Measurements from ENCODE around the gene RAB14.
A peak's percentile ranks its signal among the peaks of the same experiment; 100 is the strongest.
"Not testable (repeated sequence)": the region's sequence is repeated elsewhere in the genome, so short reads cannot be mapped to it uniquely, and the experiment has no call there.

RAB14 gene

DNA sequence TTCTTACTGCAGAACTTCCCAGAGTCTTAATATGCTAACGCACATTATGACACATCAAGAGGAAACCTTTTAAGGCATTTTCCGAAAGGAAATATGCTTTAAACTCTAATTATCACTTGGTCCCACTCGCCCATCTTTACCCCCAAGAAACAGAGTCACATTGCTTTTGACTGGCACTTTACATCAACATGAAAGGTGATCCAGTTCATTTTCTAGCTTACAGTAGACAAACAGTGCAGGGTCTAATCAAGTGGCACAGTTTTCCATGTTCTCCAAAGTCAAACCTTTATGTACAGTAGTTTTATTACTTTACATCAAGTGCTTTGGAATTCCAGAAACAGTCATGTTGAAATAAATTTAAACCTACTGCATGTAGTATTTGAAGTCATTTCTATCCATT is 12.0 kb downstream of the RAB14 start:
- ATAC-seq (no peak), DNase-seq (no peak)

DNA sequence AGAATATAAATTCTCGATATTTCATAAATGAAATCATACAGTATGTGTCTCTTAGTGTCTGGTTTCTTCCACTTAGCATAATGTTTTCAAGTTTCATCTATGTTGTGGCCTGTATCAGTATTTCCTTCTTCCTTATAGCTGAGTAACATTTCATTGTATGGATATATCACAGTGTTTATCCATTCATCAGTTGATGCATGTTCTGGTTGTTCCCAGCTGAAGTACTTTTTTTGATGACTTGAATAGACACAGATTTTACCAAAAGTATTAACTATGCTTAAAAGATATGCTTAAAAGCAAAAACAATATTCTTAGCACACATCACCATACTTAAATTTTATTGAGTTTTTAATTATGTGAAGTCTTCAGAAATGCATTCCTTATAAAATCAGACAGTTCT is 12.7 kb downstream of the RAB14 start:
- DNase-seq (no peak), ATAC-seq (no peak)

DNA sequence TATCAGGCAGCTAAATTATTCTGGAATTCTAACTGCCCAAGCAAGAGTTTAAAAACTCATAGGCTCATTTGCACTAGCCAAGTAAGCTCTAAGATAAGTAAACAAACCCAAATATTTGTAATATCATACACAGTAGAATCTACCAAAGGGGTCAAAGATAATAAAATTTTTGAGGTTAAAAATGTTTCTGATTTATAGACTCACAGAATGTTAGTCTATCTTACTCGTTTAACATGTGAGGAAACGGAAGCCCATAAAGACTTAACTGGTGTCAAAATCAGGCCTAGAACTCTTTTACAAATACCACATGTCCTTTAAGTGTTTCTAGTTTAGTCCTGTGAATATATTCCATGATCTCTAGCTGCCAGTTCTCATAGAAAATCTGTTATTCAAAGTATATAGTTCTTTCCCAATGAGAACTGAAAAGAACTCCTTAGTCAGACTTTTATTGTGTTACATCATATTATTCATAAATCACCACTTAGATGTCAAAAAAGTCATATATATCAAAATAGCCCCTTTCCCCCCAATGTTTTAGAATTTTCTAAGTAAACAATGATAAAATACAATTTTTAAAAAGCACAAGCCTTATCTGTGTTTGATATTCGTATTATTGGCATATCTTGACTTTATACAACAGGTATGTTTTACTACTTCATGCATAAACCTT is 13.9 kb downstream of the RAB14 start:
- no peak for ATAC-seq

DNA sequence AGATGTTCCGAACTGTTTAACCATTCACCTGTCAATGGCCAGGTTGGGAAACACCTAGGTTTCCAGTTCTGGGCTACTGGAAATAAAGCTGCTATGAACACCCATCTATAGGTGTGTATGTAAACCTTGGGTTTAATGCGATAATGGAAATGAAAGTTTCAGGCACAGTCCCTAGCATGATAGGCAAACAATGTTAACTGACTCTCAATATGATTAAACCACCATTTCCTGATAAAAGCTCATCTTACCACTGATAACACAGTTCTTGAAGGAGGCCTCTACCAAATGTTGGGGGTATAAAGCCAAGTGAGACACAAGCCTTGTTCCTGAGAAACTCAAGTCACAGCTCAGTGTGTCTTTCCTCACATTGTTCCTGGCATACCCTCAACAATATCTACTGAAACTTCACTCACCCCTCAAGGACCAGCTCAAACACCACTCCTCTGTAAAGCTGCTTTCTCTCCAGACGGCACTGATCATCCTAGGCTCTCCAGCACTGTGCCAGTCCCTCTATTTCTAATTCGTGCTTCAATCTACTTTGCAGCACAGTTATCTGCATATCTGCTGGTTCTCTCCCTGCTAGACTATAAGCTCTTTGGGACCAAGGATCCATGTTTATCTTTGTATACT is 15.8 kb downstream of the RAB14 start:
- ATAC-seq (peak; percentile 55), DNase-seq (no peak)

More for the DNA sequence above, 13.9 kb downstream of the RAB14 start:
- no peak for DNase-seq

DNA sequence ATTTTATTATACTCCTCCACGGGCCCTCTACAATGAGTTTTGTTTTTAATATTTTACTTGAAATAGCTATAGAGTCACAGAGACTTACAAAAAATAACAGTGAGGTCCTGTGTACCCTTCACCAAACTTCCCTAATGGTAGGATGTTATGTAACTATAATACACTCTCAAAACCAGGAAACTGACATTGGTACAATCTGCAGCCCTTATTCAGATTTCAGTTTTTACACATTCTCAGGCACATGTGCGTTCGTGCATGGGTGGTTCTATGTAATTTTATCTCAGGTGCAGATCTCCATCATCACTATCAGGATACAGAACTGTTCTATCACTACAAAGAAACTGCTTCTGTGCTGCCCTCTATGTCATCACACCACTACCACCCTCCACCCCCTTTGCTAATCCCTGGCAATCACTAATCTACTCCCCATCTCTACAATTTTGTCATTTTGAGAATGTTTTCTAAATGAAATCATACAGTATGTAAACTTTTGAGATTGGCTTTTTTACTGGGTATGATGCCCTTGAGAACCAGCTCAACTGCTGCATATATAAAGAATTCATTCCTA is 16.4 kb downstream of the RAB14 start:
- peak; percentile 34 for ATAC-seq
- DNase-seq, result no peak

DNA sequence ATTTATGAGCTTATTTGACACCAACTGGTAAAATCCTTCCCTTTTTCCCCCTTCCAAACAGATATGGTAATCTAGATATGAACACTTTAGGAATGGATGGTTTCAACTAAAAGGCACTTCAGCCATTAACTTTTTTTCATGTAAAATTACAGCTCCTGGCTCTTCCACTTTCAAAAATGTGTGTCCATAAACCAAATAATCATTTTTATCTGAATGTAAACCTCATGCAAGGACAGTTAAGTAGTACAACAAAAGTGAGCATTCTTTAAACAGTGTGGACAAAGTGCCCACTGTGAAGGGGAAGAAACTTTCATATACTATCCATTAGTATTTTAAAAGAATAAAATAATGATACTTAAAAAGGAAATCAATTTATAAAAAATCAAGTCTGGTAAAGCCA is 17.2 kb downstream of the RAB14 start:
- no peak for ATAC-seq

DNA sequence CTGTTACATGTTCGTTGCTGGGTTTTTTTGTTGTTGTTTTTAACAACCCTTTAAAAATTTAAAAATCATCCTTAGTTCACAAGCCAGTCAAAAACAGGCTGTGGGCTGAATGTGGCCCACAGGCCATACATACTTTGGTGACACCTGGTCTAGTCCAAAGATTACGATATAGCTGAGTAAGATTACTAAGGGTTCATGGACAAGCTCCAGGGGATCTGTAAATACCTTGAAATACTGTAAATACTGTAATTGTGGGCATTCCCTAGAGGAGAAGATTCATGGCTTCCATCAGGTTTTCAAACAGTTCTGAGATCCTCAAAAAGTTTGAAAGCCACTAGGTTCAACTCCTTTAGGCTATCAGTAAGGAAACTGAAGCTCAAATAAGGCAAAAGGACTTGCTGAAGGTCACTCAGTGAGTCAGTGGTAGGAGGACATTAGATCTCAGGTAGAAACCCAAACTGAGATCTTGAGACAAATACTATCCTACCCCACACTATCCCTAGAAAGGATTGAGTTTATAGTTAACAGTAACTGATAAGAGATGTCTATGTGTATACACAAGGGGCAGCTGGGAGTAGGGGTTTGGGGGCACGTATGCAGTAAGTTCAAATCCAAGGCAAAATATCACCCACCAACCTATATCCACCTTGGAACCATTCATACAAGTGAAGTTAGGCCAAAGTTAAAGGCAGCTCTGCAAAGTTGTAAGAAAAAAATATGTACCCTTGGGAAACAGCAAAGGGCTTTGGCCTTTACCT is 17.8 kb downstream of the RAB14 start:
- no peak for ATAC-seq
- no peak for DNase-seq

More for the DNA sequence above, 17.2 kb downstream of the RAB14 start:
- no peak for DNase-seq

DNA sequence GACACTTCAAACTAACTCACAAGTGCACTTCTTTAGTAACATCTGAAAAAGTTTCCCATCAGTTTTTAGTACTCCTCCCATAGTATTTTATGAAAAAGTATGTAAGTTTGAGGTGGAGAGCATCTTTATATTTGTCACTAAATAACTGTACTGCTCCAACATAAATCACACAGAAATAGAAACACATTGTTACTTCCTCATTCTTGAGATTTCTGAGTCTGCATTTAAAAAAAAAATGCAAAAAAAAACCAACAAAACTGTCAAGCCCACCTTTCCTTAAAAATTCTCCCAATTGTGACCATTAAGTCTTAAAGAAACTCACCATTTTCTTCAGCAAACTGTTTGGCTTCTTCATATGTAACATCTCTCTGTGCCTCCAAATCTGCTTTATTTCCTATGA is 18.7 kb downstream of the RAB14 start:
- ATAC-seq, result no peak
- DNase-seq, result no peak

DNA sequence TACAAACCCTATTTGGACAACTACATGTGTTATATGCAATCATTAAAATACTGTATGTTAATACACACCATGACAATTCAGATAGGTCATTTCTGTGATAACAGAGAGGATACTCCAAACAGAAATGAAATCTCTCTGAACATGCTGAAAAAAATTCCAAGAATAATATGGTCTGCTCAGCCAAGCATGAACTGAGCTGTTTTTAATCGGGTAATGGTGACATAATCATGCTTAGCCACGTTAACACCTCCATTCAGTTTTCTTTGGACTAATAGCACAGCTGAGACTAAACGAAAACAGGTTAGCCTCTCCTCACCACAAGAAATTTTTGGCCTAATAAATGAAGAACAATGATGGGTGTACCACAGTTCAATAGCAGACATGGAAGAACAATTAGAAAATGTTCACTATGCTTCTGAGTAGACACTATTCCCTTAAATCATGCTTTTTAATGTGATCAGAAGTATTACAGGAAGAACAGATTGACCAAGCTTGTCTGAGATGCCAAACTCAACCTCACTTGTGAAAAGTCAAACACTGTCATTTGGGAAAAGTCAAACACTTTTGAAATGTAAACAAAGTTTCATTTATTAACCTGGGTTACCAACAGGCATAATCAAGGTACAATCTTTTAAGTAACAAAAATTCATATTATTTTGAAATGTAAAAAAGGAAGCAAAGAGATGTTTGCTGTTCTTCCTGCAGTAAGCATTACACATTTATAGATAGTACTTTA is 19.4 kb downstream of the RAB14 start:
- ATAC-seq, result no peak
- no peak for DNase-seq

DNA sequence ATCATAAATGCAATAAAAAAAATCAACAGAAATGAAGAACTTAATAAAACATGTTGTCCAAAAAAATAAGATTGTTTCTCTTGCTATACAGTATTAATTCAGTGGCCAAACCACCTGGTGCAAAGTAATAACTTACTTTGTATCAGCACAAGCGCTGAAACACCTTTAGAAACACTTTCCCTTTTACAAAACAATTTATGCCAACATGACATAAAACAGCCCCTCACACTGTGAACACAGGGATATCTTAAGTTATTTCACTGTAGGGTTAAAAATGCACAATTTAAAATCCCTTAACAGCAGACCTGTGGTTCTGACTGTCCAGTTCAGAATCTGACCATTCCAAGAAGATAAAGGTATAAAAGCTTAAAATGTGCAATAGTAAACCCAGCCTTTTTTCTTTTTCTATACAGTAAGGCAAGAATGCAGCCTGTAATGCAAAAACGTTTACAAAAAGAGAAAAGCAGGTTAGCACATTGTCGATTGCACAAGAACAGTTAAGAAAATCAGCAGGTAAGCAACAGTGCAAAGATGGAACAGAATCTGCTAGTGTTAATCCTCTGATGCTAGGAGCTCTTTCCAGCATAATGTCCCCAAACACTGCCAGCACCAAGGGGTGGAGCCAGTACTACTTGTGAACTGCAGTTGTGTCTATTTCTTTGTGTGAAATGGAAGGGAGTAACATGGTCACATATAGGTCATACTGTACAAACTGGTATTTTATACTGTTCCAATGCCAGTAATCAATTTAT is 21.6 kb downstream of the RAB14 start:
- DNase-seq (no peak), ATAC-seq (no peak)

DNA sequence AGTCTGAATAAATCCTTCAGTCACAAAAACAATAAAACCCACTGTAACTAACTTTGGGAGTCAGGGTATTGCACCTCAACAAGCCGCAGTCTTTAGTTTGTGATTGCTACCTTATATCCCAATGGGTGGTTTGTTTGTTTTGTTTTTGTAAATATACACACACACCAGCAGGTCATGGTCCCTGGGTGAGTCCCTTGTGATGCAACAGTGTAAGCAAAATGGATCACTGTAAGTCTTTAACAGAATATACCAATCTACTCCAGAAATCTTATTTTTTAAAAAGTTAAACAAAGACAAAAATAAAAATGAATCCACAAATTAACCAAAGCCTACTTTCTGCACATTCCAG is 22.3 kb downstream of the RAB14 start:
- not testable (repeated sequence) for DNase-seq, ATAC-seq

DNA sequence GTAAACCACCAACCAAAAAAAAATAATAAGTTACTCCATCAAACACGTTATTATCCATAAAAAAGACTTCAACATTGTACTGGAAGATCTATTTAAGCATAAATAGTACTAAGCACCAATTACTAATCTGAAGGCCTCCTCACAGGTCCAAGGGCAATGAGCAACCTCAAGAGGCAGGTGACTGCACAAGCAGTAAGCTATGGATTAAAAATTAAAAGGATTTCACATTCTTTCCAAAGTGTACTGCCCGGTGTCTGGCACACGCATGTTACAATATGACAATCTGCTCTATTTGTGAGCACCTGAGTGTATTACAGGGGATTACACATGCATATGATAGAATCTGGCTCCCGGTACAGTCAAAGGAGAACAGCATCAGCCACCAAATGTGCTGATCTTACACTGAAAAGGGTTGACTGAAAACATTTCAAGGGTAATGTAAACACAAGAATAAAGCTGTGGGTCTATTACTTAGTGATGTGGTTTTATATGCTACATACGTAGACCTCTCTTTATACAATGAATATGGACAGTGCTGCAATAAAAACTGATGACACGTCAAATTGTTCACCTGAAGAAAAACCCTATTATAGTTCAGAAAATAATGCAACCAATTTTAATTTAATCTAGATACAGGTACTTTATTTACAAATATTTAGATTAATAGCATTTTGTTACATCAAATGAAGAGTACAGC is 22.8 kb downstream of the RAB14 start:
- ATAC-seq (no peak), DNase-seq (no peak)

DNA sequence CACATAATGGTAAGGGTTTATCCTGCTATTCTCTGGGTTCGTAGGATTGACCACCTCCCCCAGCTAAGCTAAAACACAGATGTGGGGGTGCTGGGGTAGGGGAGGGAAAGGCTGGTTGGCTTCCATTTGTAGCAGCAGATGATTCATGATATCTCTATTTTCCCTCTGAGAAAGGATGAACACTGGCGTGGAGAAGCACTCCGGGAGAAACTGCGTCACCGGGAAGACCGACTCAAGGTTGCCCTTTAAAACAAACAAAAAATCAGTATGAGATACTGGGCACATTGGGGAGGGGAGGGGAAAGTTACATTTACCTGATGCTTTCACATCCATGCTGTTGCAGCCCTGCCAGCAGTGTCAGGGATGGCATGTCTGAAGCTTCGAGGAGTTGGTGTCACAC is 28.2 kb downstream of the RAB14 start:
- ATAC-seq (no peak), DNase-seq (no peak)

DNA sequence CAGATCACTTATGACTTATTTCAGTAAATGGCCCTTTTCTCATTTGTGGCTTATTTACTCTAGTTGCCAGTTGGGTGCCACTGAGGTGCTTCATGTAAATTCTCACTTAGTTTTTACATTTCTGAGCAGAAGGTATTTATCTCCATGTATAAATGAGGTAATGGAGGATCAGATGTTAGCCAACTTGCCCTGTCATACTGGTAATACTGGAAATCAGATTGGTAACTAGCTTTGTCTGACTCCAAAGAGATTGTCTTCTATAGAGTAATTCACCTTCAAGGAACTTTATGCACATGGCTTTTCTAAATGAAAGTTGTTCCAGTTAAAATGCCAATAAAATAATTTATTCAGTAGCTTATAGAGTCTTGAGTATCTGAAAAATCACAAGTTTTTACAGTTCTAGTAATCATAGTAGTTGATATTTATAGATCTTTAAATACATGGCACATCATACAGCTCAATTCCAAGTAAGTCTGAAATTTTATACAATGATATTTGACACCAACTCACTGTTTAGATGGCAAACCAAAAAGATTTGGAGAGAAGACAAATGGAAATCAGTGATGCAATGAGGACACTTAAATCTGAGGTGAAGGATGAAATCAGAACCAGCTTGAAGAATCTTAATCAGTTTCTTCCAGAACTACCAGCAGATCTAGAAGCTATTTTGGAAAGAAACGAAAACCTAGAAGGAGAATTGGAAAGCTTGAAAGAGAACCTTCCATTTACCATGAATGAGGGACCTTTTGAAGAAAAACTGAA is 28.8 kb downstream of the RAB14 start:
- no peak for ATAC-seq

DNA sequence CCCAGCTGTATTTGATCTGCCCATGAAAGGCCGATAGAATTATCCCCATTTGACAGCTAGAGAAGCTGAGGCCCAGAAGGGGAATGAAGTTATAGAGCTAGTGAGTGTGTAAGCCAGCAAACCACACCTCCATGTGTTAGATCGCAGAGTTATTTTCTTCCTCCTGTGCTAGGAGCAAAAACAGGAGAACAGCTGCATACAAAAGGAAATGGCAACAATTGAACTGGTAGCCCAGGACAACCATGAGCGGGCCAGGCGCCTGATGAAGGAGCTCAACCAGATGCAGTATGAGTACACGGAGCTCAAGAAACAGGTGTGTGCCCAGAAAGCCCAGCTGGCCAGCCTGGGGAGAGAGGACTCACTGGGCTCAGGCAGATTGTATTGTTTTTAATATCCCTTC is 30.4 kb downstream of the RAB14 start:
- DNase-seq, result no peak

More for the DNA sequence above, 28.8 kb downstream of the RAB14 start:
- DNase-seq, result no peak

DNA sequence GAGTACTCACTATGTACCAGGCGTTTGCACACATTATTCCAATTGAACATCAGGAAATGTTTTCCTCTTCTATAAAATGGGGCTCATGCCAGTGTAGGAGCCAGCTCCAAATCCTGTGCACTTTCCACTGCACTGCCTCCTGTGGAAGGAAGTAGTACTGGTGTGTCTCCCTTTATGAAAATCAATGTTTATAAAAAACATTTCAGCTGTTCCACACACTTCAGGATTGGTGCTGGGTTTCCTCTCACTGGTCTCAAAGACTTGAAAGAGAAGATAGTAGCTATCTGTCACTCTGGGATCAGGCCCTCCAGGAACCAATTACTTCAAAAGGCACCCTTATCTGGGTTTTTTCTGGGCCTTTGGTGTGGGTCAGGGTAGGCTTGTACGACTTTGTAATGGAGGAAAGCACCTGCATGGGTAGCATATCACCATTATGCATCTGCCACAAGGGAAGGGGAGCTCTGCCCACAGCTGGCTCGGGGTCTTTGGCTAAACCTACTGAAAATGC is 32.5 kb downstream of the RAB14 start:
- ATAC-seq, result no peak
- no peak for DNase-seq

More for the DNA sequence above, 30.4 kb downstream of the RAB14 start:
- ATAC-seq, result no peak

DNA sequence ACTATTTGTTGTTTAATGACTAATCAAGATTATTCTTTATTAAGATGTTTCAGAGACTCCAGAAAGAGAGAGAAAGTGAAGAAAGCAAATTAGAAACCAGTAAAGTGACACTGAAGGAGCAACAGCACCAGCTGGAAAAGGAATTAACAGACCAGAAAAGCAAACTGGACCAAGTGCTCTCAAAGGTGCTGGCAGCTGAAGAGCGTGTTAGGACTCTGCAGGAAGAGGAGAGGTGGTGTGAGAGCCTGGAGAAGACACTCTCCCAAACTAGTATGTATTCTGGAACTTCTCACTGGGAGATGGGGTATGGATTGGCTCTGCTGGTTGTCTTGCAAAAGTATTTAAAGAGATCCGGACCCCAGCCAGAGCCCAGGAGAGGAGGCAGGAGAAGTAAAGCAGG is 33.6 kb downstream of the RAB14 start:
- ATAC-seq (no peak), DNase-seq (no peak)

DNA sequence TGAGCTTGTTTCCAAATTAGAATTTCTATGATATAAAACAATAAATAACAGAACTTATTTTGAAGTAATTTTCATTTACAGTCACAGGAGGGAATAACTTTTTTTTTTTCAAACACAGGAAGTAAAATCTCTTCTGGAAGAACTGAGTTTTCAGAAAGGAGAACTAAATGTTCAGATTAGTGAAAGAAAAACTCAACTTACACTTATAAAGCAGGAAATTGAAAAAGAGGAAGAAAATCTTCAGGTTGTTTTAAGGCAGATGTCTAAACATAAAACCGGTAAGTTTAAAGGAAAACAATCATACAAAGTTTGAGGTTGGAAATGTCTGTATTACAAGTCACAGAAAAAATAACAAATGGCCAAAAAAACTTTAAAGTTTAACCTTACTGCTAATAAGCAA is 41.6 kb downstream of the RAB14 start:
- no peak for ATAC-seq
- DNase-seq, result no peak

DNA sequence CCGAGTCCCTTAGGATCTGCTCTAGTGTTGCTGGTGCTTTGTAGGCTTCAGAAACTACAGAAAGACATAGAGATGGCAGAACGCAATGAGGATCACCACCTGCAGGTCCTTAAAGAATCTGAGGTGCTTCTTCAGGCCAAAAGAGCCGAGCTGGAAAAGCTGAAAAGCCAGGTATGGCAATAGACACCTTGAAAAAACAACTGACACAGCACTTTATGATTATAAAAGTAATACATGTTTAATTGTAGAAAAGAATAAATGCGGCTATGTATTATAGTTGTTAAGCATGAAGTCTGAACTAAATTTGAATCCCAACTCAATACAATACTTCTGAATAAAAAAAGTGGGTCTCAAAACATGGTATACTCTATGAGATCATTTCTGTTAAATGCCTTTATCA is 43.7 kb downstream of the RAB14 start:
- no peak for DNase-seq
- no peak for ATAC-seq

DNA sequence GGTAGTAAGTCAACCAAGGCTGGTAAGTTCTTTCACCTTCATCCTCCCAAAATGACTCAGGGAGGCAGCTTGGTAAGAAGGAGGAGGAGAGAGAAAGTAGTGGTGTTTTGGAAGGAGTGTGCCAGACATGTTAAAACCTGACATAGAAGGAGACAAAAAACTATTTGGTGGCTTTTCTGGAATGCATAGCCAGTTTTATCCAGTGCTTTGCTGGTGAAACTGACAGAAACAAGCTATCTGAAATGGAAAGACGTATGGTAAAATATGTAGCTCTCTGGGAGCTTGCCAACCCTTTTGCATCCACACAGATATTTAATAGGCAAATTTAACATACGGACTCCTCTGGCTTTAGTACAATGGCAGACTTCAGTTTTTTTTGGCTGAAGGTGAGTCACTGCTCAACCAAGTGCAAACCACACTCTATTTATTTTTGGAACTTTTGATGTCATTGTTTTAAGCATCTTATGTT is 45.4 kb downstream of the RAB14 start:
- ATAC-seq (peak; percentile 89), DNase-seq (no peak)

All from stimulated activated naive CD8-positive, alpha-beta T cell treated with anti-CD3 and anti-CD28 coated beads, Interleukin-15, Interleukin-2, amounts not matched to agents 100 U/mL and 50 U/mL, for 24 hours (primary cell).